ENCODE data around the gene GPER1.

Gene GPER1

DNA sequence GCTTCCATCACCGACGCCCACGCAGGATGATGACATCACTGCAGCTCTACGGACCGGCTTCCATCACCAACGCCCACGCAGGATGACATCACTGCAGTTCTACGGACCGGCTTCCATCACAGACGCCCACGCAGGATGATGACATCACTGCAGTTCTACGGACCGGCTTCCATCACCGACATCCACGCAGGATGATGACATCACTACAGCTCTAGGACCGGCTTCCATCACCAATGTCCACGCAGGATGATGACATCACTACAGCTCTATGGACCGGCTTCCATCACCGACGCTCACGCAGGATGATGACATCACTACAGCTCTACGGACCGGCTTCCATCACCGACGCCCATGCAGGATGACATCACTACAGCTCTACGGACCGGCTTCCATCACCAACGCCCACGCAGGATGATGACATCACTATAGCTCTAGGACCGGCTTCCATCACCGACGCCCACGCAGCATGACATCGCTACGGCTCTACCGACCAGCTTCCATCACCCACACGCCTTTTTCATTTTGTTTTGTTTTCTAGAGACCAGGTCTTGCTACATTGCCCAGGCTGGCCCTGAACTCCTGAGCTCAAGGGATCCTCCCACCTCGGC is 29.5 kb downstream of the GPER1 start:
- no peak for DNase-seq (ENCODE audit: low read depth in 3 of 3)

DNA sequence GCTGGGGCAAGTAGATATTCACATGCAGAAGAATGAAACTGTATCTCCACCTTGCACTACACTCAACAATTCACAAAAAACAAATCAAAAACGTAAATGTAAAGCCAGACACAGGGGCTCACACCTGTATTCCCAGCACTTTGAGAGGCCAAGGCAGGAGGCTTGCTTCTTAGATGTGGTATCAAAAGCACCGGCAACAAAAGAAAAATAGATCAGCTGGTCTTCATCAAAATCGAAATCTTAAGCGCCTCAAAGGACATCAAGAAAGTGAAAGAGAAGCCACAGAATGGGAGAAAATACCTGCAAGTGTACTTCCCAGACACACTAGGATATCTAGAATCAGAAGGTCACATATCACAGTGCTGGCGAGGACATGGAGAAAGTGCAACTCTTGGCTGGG is 31.3 kb downstream of the GPER1 start:
- DNase-seq (ENCODE audit: low read depth in 3 of 3) = no peak

DNA sequence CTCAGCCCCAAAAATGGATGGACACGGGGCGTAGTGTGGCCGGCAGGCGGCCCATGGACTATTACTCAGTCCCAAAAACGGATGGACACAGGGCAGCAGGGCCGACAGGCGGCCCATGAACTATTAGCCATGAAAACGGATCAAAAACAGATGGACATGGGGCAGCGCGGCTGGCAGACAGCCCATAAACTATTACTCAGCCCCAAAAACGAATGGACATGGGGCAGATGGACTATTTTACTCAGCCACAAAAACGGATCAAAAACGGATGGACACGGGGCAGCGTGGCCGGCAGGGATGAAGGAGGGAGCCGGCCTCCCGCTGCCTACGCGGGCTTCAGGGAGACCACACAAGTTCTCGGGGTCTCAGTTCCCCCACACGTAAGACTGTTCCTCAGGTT is 32.9 kb downstream of the GPER1 start:
- no peak for DNase-seq (ENCODE audit: low read depth in 3 of 3)

DNA sequence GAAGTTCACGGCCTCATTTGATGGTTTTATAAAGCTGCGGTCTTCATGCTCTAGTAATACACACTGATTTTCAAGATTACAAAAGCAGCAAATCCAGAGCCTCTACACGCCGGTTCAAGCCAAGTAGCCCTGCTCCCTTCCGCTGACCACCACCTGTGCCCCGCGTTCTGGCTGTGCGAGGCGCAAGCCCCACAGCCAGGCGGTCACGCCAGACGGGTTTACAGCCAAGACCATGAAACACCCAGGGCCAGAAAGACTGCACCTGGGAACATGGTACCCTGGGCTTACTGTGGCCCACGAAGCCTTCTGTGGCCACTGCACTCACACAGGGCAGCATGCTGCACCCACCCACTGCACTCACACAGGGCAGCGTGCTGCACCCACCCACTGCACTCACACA is 33.6 kb downstream of the GPER1 start:
- no peak for DNase-seq (ENCODE audit: low read depth in 3 of 3)

DNA sequence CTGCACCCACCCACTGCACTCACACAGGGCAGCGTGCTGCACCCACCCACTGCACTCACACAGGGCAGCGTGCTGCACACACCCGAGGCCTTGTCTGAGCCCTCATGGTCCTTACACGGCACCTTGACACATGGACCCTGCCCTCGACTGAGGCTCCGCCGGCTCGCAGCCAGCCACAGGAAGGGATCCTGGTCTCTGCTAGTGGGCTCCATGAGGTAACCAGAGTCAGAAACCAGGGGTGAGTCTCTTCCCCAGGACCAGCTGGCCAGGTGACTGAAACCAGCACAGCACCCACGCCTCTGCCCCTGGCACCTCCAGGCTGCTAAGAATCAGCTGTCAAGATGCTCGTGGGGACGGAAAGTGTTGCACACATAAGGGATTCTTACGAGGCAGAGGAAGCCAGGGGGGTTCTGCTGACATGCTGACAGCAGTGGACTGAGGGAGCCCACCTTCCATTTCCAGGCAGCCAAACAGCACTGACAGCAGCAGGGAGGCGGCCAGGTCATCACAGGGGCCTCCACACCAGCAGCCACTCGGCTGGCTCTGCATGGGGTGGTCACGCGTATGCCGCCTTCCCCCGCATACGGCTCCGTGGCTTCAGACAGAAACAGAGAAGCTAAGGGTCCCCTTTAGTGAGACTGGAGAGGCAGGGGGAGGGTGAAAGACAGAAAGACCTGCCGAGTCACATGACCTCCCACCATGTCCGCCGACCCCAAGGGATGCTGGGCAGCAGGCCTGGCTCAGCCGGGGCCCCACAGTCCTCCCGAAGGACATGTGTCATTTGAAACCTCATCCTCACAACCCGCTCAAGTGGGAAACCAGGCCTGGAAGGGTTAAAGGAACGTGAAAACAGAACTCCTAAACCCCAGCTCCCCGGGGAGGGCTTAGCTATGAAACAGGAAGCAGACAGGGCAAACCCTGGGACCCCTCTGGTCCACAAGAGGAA is 34.2 kb downstream of the GPER1 start:
- no peak for DNase-seq (ENCODE audit: low read depth in 3 of 3)

DNA sequence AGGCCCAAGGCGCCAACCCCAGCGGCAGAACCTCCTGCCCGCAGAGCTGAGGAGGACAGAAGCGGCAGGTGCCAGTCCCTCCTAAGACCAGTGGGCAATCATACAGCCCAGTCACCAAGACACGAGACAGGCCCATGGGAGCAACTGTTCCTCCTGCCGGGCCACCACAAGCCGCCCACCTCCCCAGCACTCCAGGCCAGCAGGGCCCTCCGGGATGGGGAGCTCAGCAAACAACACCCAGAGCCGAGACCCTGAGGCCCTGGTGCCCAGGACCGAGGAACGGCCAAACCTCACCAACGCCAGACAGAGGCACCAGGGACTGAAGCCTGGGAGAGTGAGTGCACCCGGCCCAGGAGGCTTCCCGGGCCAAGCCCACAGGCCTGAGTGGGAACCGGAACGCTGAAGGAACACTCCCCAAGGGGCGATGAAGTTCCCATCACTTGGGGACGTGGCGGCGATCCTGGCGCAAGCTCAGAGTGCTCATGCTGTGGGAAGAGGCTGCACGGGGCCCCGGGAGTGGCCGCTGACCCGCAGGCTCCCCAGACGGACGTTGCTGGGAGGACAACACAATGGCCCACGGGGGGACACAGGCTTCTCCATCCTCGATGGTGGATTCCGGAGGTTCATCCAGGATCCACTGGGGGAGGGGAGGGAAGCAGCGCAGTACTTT is 35.1 kb downstream of the GPER1 start:
- no peak for DNase-seq (ENCODE audit: low read depth in 3 of 3)

DNA sequence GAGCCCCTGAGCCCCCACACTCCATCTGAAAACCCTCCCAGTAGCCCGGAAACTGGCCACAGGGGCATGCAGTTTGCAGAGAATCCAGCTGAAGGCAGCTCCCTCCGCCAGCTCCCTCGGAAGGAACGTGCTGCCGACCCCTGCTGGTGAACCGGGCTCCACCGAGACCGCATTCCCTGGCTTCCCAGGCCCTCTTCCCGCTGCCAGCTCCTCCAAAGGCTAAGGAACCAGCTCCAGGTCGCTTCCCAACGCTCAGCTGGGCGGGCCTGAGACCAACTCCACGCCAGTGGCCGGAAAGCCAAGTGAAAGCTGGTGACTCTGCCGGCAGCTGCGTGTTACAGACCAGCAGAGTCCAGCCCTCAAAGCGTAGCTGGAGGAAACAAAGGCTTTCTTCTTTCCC is 35.8 kb downstream of the GPER1 start:
- DNase-seq (ENCODE audit: low read depth in 3 of 3) = no peak

DNA sequence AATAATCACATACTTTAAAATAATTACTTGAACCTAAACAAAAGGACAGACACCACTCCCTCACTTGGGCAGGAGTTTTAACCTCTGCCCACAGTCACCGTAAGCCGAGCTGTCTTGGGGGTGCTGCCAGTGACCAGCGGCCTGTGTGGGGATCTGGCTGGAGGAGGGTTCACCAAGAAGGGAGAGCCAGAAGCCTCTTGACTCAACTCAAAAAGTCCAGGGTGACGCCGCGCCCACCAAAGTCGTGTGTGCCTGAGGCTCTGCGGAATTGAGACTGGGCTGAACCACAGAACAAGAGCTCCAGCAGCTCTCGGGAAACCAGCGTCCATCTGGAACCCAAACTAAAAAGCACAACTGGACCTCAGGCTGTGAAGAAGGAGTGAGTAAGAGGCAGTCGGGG is 36.3 kb downstream of the GPER1 start:
- no peak for DNase-seq (ENCODE audit: low read depth in 3 of 3)

DNA sequence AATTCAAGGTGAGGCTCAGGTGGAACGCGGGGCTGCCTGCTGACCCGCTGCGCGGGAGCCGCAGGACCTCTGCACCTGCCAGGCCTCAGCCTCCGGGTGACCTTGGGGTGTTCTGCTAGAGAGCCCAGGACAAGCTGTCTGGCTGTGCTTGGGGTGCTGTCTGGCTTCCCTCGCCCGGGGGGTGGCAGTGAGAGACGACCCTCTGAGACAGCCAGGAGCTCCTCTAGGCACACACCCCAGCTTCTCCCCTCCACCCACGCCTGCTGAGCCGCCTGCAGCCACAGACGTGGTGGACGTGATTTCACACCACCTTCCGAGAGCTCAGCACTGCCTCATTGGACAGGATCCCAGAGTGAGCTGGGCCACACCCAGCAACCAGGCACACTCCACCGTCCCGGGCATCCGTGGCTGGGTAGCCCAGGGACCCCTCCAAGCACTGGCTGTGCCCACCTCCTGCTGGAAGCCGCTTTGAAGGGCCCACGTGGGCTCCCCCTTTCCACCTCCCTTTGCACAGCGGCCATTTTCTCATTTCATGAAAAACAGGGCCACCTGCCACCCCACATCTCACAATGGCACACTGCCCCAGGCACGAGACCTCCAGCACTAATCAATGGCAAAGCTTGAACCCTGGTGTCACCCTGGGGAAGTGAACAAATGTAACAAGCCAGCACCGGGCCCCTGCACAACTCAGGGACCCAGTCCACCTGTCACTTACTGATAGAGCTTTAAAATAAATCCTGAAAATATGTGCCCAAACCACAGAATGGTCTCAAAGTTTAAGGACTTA is 37.1 kb downstream of the GPER1 start:
- no peak for DNase-seq (ENCODE audit: low read depth in 3 of 3)

DNA sequence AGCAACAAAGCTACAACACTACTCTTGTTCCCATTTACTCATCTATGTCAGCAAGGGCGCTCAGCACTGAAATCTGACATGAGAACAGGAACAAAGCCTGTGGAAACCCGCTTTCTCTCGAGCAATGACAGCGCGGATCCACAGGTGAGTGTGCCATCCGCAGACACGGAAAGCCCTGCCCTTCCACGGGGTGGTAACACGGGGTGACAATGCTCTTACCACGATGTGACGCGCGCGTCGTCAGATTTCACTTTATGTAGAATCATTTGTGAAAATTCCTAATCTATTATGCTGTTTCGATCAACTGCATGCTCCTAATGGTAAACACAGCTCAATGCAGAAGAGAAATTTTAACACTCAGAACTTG is 37.7 kb downstream of the GPER1 start:
- no peak for DNase-seq (ENCODE audit: low read depth in 3 of 3)

DNA sequence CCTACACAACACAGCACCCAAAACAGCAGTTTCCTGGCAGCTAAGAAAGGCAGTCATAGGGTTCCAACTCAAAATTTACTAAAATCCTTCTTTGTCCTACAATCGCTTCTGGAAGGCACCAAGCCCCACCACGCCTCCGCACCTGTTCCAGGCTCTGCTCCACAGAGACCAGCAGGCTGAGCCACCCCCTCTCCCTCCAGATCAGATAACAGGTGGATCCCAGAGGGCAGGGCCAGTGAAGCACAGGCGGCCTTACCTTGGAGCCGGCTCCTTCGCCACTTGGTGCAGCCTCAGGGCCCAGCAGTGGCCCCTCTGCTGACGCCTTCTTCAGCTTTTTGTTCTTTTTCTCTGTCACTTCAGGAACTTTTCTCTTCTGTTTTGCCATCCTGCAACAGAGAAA is 39.1 kb downstream of the GPER1 start:
- no peak for DNase-seq (ENCODE audit: low read depth in 3 of 3)

DNA sequence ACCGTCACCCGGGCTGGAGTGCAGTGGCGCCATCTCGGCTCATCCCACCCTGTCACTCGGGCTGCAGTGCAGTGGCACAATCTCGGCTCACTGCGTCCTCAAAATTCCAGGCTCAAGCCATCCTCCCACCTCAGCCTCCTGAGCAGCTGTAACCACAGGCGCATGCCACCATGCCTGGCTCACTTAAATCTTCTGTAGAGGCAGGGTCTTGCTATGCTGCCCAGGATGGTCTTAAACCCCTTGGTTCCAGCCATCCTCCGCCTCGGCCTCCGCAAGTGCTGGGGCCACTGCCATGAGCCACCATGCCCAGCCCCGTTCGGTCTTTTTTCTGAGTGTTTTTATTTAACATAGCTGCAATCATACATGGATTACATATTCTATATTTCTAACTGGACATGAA is 41.5 kb downstream of the GPER1 start:
- no peak for DNase-seq (ENCODE audit: low read depth in 3 of 3)

DNA sequence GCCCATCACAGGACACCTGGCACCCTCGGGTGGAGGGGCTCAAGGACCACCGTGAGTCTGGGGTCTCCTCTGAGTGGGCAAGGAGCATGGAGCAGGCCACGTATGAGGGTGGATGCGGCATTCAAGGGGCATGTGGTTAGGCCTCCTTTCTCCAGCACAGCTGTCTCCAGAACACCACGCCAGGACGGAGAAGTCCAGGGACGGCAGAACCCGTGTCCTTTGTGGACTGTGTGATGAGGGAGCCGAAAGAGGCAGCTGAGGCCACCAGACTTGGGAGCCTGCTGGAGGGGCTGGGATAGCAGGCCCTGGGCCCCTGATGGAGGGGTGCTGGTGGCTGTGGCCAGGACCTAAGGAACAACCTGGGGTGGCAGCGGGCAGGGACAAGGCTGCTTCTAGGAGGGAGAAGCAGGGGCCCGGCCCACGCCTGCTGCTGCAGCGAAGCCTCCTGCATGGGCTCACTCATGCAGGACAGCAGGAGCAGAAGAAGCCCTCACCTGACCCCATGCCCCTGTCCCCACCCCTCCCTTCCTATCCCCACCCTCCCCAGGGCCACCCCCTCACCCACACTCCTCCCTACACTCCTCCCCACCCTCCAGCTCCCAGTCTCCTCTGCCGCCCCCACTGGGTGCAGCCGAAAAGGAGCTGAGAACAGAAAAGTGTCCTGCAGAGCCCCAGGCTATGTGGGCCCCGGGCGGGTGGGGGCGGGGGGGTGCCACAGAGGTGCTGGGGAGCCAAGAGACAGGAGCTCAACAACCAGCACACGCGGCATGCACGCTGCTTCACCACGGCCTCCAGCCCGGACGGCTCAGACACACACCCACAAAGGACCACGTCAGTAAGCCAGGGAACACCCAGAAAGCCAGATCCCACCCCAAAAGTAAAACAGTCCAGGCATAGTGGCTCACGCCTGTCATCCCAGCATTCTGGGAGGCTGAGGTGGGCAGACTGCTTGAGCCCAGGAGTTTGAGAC is 42.4 kb downstream of the GPER1 start:
- no peak for DNase-seq (ENCODE audit: low read depth in 3 of 3)

DNA sequence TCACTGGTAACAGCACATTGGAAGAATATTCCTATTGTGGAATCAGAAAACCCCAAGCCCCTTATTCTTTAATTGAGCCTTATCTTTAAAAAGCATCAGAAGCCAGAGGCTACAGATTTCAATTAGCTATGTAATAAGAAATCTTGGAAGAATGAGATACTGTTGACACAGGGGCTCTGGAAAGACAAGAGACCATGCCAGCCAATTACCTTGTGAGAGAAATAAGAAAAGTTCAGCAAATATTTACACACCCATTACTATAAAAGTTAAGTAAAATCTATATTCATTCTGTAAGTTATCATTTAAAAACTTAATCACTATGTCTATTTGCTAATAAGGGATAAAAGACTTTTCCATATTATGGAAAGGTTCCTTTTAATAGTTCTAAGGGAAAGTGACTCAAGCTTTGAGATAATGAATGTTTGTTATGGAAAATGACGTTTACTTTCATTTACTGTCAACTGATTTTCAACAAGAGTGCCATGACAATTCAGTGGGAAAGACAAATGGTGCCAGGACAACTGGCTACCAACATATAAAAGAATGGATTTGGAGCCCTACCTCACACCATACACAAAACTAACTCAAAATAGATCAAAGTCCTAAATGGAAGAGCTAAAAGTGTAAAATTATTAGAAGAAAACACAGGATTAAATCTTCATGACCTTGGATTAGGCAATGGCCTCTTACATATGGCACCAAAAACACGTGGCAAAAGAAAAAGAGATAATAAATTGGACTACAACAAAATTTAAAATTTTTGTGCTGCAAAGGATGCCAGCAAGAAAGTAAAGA is 43.8 kb downstream of the GPER1 start:
- no peak for DNase-seq (ENCODE audit: low read depth in 3 of 3)

DNA sequence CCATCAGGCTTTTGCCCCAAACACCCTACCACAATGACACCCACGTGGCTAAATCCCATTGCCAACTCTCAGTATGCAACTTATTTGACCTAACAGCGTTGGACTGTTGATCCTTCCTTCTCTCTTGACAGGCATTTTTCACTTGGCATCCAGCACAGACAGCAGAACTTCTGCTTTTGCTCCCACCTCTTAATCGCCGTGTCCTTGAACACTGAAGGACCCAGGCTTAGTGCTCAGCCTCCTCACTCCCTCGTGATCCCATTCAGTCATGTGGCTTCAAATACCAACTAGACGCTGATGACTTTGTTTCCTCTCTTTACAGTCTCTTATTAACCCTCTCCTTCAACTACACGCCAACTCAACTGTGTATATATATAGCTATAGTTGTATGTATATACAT is 47.0 kb downstream of the GPER1 start:
- no peak for DNase-seq (ENCODE audit: low read depth in 3 of 3)

DNA sequence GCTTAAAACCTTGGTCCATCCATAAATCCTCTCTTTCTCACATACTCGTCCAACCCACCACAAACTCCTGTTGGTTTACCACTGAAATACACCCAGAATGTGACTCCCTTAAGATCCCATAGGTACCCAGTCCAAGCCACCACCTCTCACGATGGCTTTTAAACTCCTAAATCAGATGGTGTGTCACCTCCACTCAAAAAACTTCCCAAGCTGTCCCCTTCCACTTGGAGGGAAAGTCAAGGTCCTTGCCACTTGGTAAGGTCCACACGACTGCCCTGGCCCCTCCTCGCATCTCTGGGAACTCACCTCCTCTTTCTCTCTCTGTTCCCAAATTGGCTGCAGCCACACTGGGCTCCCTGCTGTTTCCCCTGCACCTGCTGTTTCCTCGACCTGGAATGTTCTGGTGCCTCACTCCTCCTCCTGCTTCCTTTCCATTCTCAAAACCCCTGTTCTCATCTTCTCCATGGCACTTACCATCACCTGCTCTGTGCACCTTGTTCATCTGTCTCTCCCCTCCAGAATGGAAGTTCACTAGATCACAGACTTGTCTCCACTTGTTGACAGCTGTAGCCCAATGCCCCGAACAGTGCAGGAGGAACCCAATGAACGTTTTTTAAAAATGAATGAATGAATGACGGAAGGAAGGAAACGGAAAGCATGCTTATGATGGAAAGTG is 49.1 kb downstream of the GPER1 start:
- no peak for DNase-seq (ENCODE audit: low read depth in 3 of 3)

DNA sequence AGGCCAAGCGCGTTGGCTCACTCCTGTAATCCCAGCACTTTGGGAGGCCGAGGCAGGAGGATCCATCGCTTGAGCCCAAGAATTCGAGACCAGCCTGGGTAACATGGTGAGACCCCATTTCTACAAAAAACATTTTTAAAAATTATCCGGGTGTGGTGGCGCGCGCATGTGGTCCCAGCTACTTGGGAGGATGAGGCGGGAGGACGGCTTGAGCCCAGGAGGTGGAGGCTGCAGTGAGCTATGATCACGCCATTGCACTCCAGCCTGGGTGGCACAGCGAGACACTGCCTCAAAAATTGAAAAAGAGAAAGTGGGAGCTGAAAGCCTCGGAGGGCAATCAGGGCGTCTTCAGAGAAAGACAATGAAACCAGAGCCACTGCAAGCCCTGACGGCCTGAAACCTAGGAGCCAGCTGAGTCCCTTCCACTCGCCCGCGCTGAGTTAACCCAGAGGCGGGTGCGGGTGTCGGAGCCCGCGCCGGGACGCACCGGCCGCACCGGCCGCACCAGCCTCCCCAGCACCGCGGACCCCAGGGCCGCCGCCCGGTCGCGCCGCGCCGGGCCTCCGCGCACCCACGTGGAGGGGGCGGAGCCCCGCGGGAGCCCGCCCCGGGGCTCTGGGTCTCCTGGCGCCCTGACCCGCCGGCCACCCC is 49.7 kb downstream of the GPER1 start:
- no peak for DNase-seq (ENCODE audit: low read depth in 3 of 3)

DNA sequence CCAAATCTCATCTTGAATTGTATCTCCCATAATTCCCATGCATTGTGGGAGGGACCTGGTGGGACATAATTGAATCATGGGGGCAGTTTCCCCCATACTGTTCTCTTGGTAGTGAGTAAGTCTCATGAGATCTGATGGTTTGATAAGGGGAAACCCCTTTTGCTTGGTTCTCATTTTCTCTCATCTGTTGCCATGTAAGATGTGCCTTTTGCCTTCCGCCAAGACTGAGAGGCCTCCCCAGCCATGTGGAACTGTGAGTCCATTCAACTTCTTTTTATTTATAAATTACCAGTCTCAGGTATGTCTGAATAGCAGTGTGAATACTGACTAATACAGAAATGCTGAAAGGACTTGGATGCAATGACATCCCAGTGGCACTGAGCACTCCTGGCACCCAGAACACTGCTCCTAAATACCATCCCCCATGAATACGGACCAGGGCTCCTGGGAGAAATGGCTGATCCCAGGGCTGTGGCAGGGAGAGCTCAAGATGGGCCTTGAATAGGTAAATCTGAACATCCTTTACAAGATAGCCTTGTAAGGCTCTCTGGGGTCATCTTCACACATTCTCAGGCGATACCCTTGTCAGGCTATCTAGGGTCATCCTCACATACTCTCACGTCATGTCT is 52.7 kb downstream of the GPER1 start:
- DNase-seq (ENCODE audit: low read depth in 3 of 3) = no peak

DNA sequence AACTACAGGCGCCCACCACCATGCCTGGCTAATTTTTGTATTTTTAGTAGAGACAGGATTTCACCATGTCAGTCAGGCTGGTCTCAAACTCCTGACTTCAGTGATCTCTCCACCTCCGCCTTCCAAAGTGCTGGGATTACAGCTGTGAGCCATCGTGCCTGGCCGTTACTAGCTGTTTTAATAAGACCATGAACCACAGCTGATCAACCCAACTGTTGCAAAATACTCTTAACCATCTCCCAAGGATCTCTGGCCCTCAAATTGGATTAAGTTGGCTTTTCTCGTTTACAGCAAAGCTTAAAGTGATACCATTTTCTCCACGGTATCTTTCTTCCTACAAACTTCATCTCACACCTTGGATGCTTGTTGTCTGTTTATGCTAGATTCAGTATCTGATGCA is 53.7 kb downstream of the GPER1 start:
- DNase-seq (ENCODE audit: low read depth in 3 of 3) = no peak

All from stimulated activated CD4-positive, alpha-beta T cell treated with anti-CD3 and anti-CD28 coated beads, TNF-alpha, amount 100 ng/mL, for 24 hours (primary cell).